ENCODE data around the gene HELT. TPM values are rescaled to one million over a fixed set of nuclear protein-coding genes. Genes with fewer than 3 reads are reported as not detected.
"Not testable (repeated sequence)": the region's sequence is repeated elsewhere in the genome, so short reads cannot be mapped to it uniquely, and the experiment has no call there.

The HELT gene
- total and polyA plus RNA-seq, 2 experiments from 2014 or later = not detected

GRCh38 chr4:185036842-185037241, 18.6 kb downstream of the HELT start:
- DNase-seq (ENCODE audit: low read depth in 1 of 2, low spot score in 1 of 2) = no peak
- H3K4me3 ChIP-seq = no peak overlapping the region

DNA sequence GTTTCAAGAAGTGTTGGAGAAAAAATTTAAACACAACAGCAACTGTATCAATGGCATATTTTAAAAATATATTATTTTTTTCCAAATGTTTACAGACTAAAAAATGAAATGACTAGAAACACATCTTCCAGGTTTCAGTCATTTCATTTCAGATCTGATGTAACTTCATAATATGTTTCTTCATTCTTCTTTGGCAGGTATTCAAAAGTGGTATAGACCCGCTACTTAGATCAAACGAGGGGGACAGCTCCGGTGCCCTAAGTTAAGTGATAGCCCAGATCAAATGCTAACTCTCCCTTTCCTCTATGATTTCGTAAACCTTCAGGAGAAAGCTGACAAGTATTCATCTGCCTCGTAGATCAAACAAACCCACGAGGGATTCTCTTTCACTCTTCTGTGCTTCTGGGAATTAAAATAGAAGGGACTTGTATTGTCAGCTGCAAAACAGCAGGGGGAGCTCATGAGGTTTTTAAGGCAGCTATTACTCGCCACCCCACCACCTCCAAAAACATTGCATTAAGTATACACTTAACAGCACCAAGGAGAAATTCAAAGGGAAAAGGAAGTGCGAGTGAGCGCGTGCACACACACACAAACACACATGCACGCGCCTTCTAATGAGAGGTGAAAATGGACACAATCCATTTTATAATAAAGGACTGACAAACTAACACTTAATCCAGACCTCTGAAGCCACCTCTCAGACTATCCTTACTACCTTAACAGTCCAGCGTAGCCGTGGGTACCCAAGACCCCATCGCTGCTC, 21.4 kb downstream of the HELT start:
- peak; percentile 80 for TF ChIP-seq CTCF (IDR thresholded peaks at IDR 0.05; ENCODE audit: low read depth, low read length)
- Histone ChIP-seq H3K36me3 (no peaks in the 10 kb centered on the region), H3K27me3 (peaks cover 4% of the 10 kb centered on the region), H3K9me3 (ENCODE audit: low read depth) (no peaks in the 10 kb centered on the region), H3K27ac (no peak overlapping the region), H3K4me3 (no peak overlapping the region), H3K4me1 (ENCODE audit: low read depth) (no peaks in the 10 kb centered on the region)
- peak; percentile 64 to 87 for DNase-seq (ENCODE audit: low read depth in 1 of 2, low spot score in 1 of 2)

More at GRCh38 chr4:185036842-185037241, 18.6 kb downstream of the HELT start:
- no peaks in the 10 kb centered on the region for H3K9me3 ChIP-seq (ENCODE audit: low read depth)
- no peaks in the 10 kb centered on the region for H3K4me1 ChIP-seq (ENCODE audit: low read depth)
- peaks cover 29% of the 10 kb centered on the region for H3K27me3 ChIP-seq
- no peak overlapping the region for H3K27ac ChIP-seq
- no peak for TF ChIP-seq CTCF (IDR thresholded peaks at IDR 0.05; ENCODE audit: low read depth, low read length)
- H3K36me3 ChIP-seq = no peaks in the 10 kb centered on the region

DNA sequence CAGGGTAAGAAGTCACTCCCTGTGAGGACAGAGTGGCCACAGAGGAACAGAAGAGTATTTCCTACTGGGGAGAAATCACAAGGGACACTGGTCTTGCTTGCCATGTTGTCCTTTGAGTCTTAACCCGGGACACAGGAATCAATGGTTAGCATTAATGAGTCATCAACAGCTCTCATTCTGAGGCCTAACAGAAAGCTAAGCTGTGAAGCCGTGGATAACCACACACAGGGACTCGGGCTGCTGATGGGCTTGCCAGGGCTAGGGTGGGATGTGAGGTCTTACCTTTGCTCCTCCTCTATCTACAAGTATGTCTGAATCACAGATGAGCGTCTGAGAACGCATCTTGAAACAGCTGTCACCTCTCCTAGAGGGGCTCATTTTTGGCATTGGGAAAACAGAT, 22.2 kb downstream of the HELT start:
- no peak overlapping the region for H3K4me3 ChIP-seq
- no peak for DNase-seq (ENCODE audit: low read depth in 1 of 2, low spot score in 1 of 2)
- no peaks in the 10 kb centered on the region for H3K9me3 ChIP-seq (ENCODE audit: low read depth)
- H3K27ac ChIP-seq = no peak overlapping the region
- no peaks in the 10 kb centered on the region for H3K4me1 ChIP-seq (ENCODE audit: low read depth)
- H3K27me3 ChIP-seq = peaks cover 4% of the 10 kb centered on the region
- H3K36me3 ChIP-seq = no peaks in the 10 kb centered on the region
- TF ChIP-seq CTCF (IDR thresholded peaks at IDR 0.05; ENCODE audit: low read depth, low read length) = no peak

GRCh38 chr4:185050286-185050685, 32.0 kb downstream of the HELT start:
- not testable (repeated sequence) for H3K27ac ChIP-seq; H3K36me3 ChIP-seq; H3K4me1 ChIP-seq (ENCODE audit: low read depth); H3K4me3 ChIP-seq; H3K9me3 ChIP-seq (ENCODE audit: low read depth); DNase-seq (ENCODE audit: low read depth in 1 of 2, low spot score in 1 of 2); H3K27me3 ChIP-seq

DNA sequence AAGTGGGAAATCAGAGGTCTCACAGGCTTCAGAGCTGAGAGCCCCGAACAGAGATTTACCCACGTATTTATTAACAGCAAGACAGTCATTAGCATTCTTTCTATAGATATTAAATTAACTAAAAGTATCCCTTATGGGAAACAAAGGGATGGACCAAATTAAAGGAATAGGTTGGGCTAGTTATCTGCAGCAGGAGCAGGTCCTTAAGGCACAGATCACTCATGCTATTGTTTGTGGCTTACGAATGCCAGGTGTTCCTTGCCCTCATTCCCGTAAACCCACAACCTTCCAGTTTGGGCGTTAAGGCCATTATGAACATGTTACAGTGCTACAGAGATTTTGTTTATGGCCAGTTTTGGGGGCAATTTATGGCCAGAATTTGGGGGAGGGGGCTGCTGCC, 33.0 kb downstream of the HELT start:
- not testable (repeated sequence) for H3K27ac ChIP-seq; H3K36me3 ChIP-seq; DNase-seq (ENCODE audit: low read depth in 1 of 2, low spot score in 1 of 2); H3K27me3 ChIP-seq; H3K4me1 ChIP-seq (ENCODE audit: low read depth); H3K4me3 ChIP-seq; H3K9me3 ChIP-seq (ENCODE audit: low read depth)

DNA sequence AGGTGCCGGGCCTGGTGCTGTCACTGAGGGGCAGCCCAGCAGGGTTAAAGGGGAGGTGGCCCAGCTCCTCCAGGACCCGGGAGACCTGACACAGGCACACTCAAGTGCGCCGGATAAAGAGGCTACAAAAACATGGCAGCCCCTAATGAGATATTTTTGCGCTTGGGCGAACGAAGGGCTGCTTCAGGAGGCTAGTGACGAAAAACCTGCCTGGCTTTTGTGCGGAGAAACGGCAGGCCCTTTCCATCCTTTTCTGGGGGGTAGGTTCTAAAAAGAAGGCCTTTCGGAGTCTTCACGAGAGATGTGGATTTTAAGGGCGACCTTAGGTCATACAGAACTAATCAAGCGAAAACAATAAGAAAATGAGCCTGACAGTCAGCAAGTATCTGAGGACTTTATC, 35.5 kb downstream of the HELT start:
- Histone ChIP-seq H3K4me1 (ENCODE audit: low read depth) (no peaks in the 10 kb centered on the region), H3K36me3 (no peaks in the 10 kb centered on the region), H3K4me3 (no peak overlapping the region), H3K9me3 (ENCODE audit: low read depth) (no peaks in the 10 kb centered on the region), H3K27ac (no peak overlapping the region), H3K27me3 (no peaks in the 10 kb centered on the region)
- no peak for DNase-seq (ENCODE audit: low read depth in 1 of 2, low spot score in 1 of 2)
- TF ChIP-seq CTCF (IDR thresholded peaks at IDR 0.05; ENCODE audit: low read depth, low read length) = no peak

Measured in cardiac muscle cell (in vitro differentiated cells and primary cell).